Activated B cell treated with CpG ODN at 0.5 μM for 24 hours (primary cell): Measurements from ENCODE around the gene DPP8. TPM values are rescaled to one million over a fixed set of nuclear protein-coding genes. Genes with fewer than 3 reads are reported as not detected.
"Not testable (repeated sequence)": the region's sequence is repeated elsewhere in the genome, so short reads cannot be mapped to it uniquely, and the experiment has no call there.

Source experiments
- ATAC-seq: fragments of 200-7000 bp; cut with Tn5 transposase; one replicate; pipeline ENCODE4 v1.10.0; 2021; ENCODE audit warnings: low read depth, mild to moderate bottlenecking, moderate library complexity
- CTCF ChIA-PET: fragments of 350-600 bp; sonication (Branson Sonifier 250); formaldehyde crosslinking; loops from one replicate; lab custom pipeline; 2021; ENCODE audit warnings: antibody characterized with exemption; lab: Charles Lee
- POLR2A ChIA-PET: fragments of 350-600 bp; sonication (Branson Sonifier 250); formaldehyde crosslinking; loops from one replicate; lab custom pipeline; 2021; ENCODE audit warnings: antibody characterized with exemption; lab: Charles Lee
- DNase-seq: peaks from one replicate; pipeline ENCODE4 v3.0.0; 2022
- H3K27ac Mint-ChIP-seq: one replicate; pipeline ENCODE4 v1.8.0; 2020; ENCODE audit warnings: mixed read lengths
- H3K27me3 Mint-ChIP-seq: one replicate; pipeline ENCODE4 v1.8.0; 2021; ENCODE audit warnings: mixed read lengths
- H3K36me3 Mint-ChIP-seq: one replicate; pipeline ENCODE4 v1.8.0; 2021; ENCODE audit warnings: low read depth, mixed read lengths
- H3K4me1 Mint-ChIP-seq: one replicate; pipeline ENCODE4 v1.8.0; 2021; ENCODE audit warnings: mixed read lengths
- H3K4me3 Mint-ChIP-seq: one replicate; pipeline ENCODE4 v1.8.0; 2020; ENCODE audit warnings: mild to moderate bottlenecking, mixed read lengths
- H3K9me3 Mint-ChIP-seq: one replicate; pipeline ENCODE4 v1.8.0; 2020; ENCODE audit warnings: mixed read lengths
- intact Hi-C: fragments of 100-400 bp; cut with micrococcal nuclease; formaldehyde crosslinking; loops from one replicate; pipeline ENCODE4 v1.15.1; 2024
- total RNA-seq: library from RNA; stranded (reverse); gene quantifications from 2 replicates; pipeline ENCODE4 v1.2.3, GENCODE V29; 2022
- TF ChIP-seq, protein P1 (sequence below): fragments of 200-600 bp; IDR thresholded peaks from one replicate; pipeline ENCODE4 v1.8.0; 2022; ENCODE audit warnings: antibody characterized with exemption, mild to moderate bottlenecking

The DPP8 gene
- total RNA-seq, 1 donor from 2014 or later: 52.2 TPM

DNA sequence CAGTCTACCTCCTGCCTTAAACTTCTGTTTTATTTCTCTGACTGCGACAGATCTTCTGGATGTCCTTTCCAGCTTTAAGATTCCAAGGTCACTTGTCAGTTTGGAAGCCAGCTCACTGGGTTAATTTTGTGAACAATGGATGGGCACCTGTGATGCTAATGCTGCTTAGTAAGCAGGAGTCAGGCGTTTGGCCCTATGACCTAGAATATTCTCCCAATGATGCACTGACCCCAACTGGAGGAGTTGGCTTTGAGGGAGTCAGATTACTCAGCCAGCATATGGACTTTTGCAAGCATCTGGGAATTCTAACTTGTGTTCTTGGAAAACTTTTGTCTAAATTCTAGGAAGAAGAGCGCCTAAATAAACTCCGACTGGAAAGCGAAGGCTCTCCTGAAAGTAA lies 40.8 kb upstream of the DPP8 start:
- ATAC-seq (no peak), DNase-seq (no peak)
- POLR2A ChIA-PET: interaction anchor here (0.7 kb wide), 1 partner anchor 28 kb away, joined by 4 read pairs; no protein-coding TSS in a partner anchor
- Mint-ChIP-seq H3K36me3 (peaks cover 79% of the 10 kb centered on the region), H3K4me3 (no peak overlapping the region), H3K9me3 (no peaks in the 10 kb centered on the region), H3K27me3 (no peaks in the 10 kb centered on the region), H3K27ac (no peak overlapping the region), H3K4me1 (no peaks in the 10 kb centered on the region)
- CTCF ChIA-PET: no interaction called here
- TF ChIP-seq, protein P1, sequence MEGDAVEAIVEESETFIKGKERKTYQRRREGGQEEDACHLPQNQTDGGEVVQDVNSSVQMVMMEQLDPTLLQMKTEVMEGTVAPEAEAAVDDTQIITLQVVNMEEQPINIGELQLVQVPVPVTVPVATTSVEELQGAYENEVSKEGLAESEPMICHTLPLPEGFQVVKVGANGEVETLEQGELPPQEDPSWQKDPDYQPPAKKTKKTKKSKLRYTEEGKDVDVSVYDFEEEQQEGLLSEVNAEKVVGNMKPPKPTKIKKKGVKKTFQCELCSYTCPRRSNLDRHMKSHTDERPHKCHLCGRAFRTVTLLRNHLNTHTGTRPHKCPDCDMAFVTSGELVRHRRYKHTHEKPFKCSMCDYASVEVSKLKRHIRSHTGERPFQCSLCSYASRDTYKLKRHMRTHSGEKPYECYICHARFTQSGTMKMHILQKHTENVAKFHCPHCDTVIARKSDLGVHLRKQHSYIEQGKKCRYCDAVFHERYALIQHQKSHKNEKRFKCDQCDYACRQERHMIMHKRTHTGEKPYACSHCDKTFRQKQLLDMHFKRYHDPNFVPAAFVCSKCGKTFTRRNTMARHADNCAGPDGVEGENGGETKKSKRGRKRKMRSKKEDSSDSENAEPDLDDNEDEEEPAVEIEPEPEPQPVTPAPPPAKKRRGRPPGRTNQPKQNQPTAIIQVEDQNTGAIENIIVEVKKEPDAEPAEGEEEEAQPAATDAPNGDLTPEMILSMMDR: no peak
- intact Hi-C loops: no loop called here

DNA sequence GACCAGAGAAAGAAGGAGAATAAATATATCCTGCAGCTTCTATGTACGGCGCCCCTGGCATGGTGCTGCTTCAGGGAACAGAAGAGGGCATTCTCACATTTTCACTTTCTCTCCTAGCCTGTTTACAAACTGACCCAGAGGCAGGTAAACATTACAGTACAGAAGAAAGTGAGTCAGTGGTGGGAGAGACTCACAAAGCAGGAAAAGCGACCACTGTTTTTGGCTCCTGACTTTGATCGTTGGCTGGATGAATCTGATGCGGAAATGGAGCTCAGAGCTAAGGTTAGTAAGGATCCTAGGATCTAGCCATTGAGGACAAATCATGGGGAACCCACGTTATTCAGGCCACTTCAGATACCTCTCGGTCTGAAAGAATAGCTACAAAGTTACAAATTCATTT lies 39.1 kb upstream of the DPP8 start:
- H3K4me3 Mint-ChIP-seq: no peak overlapping the region
- H3K36me3 Mint-ChIP-seq: peaks cover 69% of the 10 kb centered on the region
- no peaks in the 10 kb centered on the region for H3K27me3 Mint-ChIP-seq
- no peak overlapping the region for H3K27ac Mint-ChIP-seq
- no peaks in the 10 kb centered on the region for H3K9me3 Mint-ChIP-seq
- no peak for DNase-seq
- CTCF ChIA-PET: no interaction called here
- POLR2A ChIA-PET: no interaction called here
- no peak for ATAC-seq
- no peaks in the 10 kb centered on the region for H3K4me1 Mint-ChIP-seq
- TF ChIP-seq, protein P1: no peak
- intact Hi-C loops: no loop called here

DNA sequence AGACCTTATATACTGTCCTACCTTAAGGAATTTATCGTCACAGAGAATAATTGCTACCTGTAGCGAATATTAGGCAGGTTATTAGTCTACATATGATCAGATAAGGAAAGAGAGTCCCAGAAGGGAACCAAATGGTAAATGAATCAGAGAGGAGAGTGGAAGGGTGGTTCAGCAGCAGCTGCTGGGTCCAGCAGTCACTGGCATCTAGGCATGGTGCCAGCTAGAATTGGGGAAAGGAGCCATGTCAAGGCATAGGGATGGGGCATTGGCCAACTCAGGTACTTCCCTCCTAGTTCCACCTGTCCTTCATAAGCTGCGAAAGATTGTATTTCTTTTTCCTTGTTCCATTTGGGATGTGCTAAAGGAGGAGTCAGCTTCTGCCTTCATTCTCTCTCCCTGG lies 36.2 kb upstream of the DPP8 start:
- ATAC-seq: no peak
- POLR2A ChIA-PET: no interaction called here

DNA sequence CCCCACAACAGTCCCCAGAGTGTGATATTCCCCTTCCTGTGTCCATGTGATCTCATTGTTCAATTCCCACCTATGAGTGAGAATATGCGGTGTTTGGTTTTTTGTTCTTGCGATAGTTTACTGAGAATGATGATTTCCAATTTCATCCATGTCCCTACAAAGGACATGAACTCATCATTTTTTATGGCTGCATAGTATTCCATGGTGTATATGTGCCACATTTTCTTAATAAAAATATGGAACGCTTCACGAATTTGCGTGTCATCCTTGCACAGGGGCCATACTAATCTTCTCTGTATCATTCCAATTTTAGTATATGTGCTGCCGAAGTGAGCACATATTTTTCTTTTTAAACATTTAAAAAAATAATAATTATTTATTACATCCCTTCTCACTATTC lies 35.4 kb upstream of the DPP8 start:
- POLR2A ChIA-PET, H3K4me1 Mint-ChIP-seq, CTCF ChIA-PET: not testable (repeated sequence)

More for the DNA sequence above, 36.2 kb upstream of the DPP8 start:
- no peak overlapping the region for H3K27ac Mint-ChIP-seq
- DNase-seq: no peak
- H3K4me3 Mint-ChIP-seq: no peak overlapping the region
- CTCF ChIA-PET: interaction anchor here (1.0 kb wide), 1 partner anchor 37 kb away, joined by 3 read pairs; no protein-coding TSS in a partner anchor
- peaks cover 45% of the 10 kb centered on the region for H3K36me3 Mint-ChIP-seq
- H3K4me1 Mint-ChIP-seq: no peaks in the 10 kb centered on the region
- H3K27me3 Mint-ChIP-seq: no peaks in the 10 kb centered on the region
- no peaks in the 10 kb centered on the region for H3K9me3 Mint-ChIP-seq
- TF ChIP-seq, protein P1: no peak
- intact Hi-C loops: no loop called here

DNA sequence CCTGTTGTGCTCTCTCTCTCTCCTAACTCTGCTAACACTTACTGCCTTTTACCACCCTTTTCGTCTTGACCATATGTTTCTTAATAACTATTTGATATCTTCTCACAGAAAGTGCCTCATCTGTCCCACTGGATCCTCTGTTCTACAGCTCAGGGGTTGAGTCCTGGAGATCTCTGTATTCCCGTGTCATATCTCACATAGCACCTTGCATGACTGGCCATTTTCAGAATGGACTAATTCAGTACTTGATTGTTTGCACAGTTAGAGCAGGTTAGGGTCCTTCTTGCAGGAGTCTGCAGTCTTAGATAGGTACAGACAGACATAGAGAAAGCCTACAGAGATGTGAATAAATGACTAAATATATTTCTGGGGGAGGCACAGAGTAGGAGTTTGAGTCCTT lies 33.7 kb upstream of the DPP8 start:
- intact Hi-C loops: no loop called here
- Mint-ChIP-seq H3K36me3 (peaks cover 22% of the 10 kb centered on the region), H3K27ac (no peak overlapping the region), H3K4me1 (no peaks in the 10 kb centered on the region), H3K9me3 (no peaks in the 10 kb centered on the region), H3K27me3 (no peaks in the 10 kb centered on the region), H3K4me3 (no peak overlapping the region)
- TF ChIP-seq, protein P1: no peak
- ChIA-PET CTCF (no interaction called here), POLR2A (interaction anchor here (0.7 kb wide), 1 partner anchor 7 kb away, joined by 3 read pairs; no protein-coding TSS in a partner anchor)
- no peak for ATAC-seq
- no peak for DNase-seq

More for the DNA sequence above, 35.4 kb upstream of the DPP8 start:
- H3K9me3 Mint-ChIP-seq, DNase-seq, H3K4me3 Mint-ChIP-seq, intact Hi-C loops, ATAC-seq, H3K27ac Mint-ChIP-seq, H3K27me3 Mint-ChIP-seq: not testable (repeated sequence)
- peaks cover 37% of the 10 kb centered on the region for H3K36me3 Mint-ChIP-seq

DNA sequence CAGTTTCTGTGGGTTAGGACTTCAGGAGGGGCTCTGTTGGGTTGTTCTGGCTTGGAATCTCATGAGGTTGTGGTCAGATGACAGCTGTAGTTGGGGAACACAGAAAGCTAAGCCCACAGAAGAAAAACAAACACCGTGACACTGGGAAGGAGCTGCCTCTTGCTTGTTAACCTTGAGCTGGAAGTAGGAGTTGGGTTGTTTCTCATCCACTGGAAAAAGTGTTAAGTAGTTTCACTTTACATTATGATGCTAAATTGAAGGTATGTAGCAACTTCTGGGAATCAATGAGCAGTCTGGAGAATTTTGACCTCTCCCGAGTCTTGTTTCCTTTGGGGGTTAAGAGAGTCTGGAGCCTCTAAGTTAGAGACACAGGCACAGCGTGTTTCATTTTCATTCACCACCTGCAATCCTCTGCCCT lies 33.2 kb upstream of the DPP8 start:
- ChIA-PET CTCF (no interaction called here), POLR2A (no interaction called here)
- TF ChIP-seq, protein P1: no peak
- Mint-ChIP-seq H3K9me3 (no peaks in the 10 kb centered on the region), H3K4me3 (no peak overlapping the region), H3K27ac (no peak overlapping the region), H3K36me3 (peaks cover 19% of the 10 kb centered on the region), H3K4me1 (no peaks in the 10 kb centered on the region), H3K27me3 (no peaks in the 10 kb centered on the region)
- ATAC-seq (no peak), DNase-seq (no peak)
- intact Hi-C loops: no loop called here

DNA sequence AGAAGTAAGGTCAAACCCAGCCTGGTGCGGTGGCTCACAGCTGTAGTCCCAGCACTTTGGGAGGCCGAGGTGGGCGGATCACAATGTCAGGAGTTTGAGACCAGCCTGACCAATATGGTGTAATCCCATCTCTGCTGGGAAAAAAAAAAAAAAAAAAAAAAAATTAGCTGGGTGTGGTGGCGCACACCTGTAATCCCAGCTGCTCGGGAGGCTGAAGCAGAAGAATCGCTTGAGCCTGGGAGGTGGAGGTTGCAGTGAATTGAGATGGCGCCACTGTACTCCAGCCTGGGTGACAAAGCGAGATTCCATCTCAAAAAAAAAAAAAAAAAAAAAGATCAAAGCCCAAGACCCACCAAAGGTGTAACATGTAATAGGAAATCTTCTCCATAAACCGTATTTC lies 31.8 kb upstream of the DPP8 start:
- intact Hi-C loops, CTCF ChIA-PET, H3K4me1 Mint-ChIP-seq, H3K36me3 Mint-ChIP-seq, H3K9me3 Mint-ChIP-seq, H3K27ac Mint-ChIP-seq, H3K4me3 Mint-ChIP-seq, H3K27me3 Mint-ChIP-seq, DNase-seq, ATAC-seq: not testable (repeated sequence)
- POLR2A ChIA-PET: interaction anchor here (0.7 kb wide), 1 partner anchor 29 kb away, joined by 8 read pairs; no protein-coding TSS in a partner anchor
